Liver (tissue), 9 donors: ENCODE results near the gene CFAP100. TPM values are rescaled to one million over a fixed set of nuclear protein-coding genes. Genes with fewer than 3 reads are reported as not detected.

Experiments
- DNase-seq: peaks from one replicate; pipeline ENCODE4 v3.0.0-alpha.2; 2017; ENCODE audit warnings: low spot score
- H3K27ac ChIP-seq, 2 donors: one replicate each; pipeline ENCODE4 v1.7.0; 2013; ENCODE audit warnings: inconsistent platforms in 2 of 2, low read length in 2 of 2, control low read depth in 1 of 2, low read depth in 1 of 2, mild to moderate bottlenecking in 1 of 2
- H3K27me3 ChIP-seq, 4 donors: one replicate each; pipeline versions ENCODE4 v1.6.1 to v1.7.0; 2013; ENCODE audit warnings: low read length in 3 of 4, inconsistent platforms in 1 of 4, mild to moderate bottlenecking in 1 of 4, moderate library complexity in 1 of 4; ENCODE audit not compliant: control insufficient read depth in 4 of 4, insufficient read depth in 4 of 4
- H3K36me3 ChIP-seq, 4 donors: one replicate each; pipeline versions ENCODE4 v1.6.1 to v1.7.0; 2013; ENCODE audit warnings: low read length in 3 of 4, mild to moderate bottlenecking in 3 of 4, low read depth in 1 of 4, moderate library complexity in 1 of 4; ENCODE audit not compliant: control insufficient read depth in 4 of 4, insufficient read depth in 3 of 4
- H3K4me1 ChIP-seq, 4 donors: one replicate each; pipeline versions ENCODE4 v1.6.1 to v1.7.0; 2013; ENCODE audit warnings: low read length in 3 of 4, mild to moderate bottlenecking in 3 of 4, moderate library complexity in 1 of 4; ENCODE audit not compliant: control insufficient read depth in 4 of 4, insufficient read depth in 4 of 4
- H3K4me3 ChIP-seq, 3 donors: one replicate each; pipeline versions ENCODE4 v1.6.1 to v1.7.0; 2013; ENCODE audit warnings: low read length in 3 of 3, control low read depth in 1 of 3, low read depth in 1 of 3, mild to moderate bottlenecking in 1 of 3
- H3K9ac ChIP-seq, 2 donors: one replicate each; pipeline ENCODE4 v1.7.0; 2013; ENCODE audit warnings: low read length in 2 of 2, mild to moderate bottlenecking in 2 of 2, moderate library complexity in 2 of 2, control low read depth in 1 of 2, low read depth in 1 of 2
- H3K9me3 ChIP-seq, 4 donors: one replicate each; pipeline versions ENCODE4 v1.6.1 to v1.7.0; 2013; ENCODE audit warnings: low read length in 3 of 4; ENCODE audit not compliant: control insufficient read depth in 4 of 4
- EGR1 ChIP-seq, 2 donors: IDR thresholded peaks; 2 replicates each; pipeline ENCODE4 v1.6.1; 2016 to 2018; ENCODE audit warnings: antibody characterized with exemption in 2 of 2, low read depth in 2 of 2
- FOXA1 ChIP-seq: IDR thresholded peaks from 2 replicates; pipeline ENCODE4 v1.6.1; 2016; ENCODE audit warnings: antibody characterized with exemption
- GABPA ChIP-seq, 2 donors: IDR thresholded peaks in 1 of 2; conservative IDR thresholded peaks in 1 of 2; 2 replicates each; pipeline ENCODE4 v1.6.1; 2016; ENCODE audit warnings: antibody characterized with exemption in 2 of 2, mild to moderate bottlenecking in 1 of 2, moderate library complexity in 1 of 2
- JUND ChIP-seq, 2 donors: IDR thresholded peaks; 2 replicates each; pipeline ENCODE4 v1.6.1; 2016; ENCODE audit warnings: antibody characterized with exemption in 2 of 2
- RAD21 ChIP-seq, 2 donors: IDR thresholded peaks; 2 replicates each; pipeline ENCODE4 v1.6.1; 2016; ENCODE audit warnings: antibody characterized with exemption in 2 of 2, mild to moderate bottlenecking in 2 of 2
- RXRA ChIP-seq, 2 donors: IDR thresholded peaks; 2 replicates each; pipeline ENCODE4 v1.6.1; 2017 to 2018; ENCODE audit warnings: antibody characterized with exemption in 2 of 2, mild to moderate bottlenecking in 1 of 2
- SP1 ChIP-seq: IDR thresholded peaks from 2 replicates; pipeline ENCODE4 v1.6.1; 2018; ENCODE audit warnings: antibody characterized with exemption, mild to moderate bottlenecking
- YY1 ChIP-seq: IDR thresholded peaks from 2 replicates; pipeline ENCODE4 v1.6.1; 2016; ENCODE audit warnings: antibody characterized with exemption, mild to moderate bottlenecking
- WGBS: extraction: QIAGEN DNeasy Blood & Tissue Kit; methylation state at CpG from one replicate; pipeline ENCODE4 v1.1.7; 2013; 5-methylcytosine and 5-hydroxymethylcytosine counted together
- polyA plus RNA-seq, 2 donors: library from polyadenylated mRNA; stranded (reverse) in 1 of 2; unstranded in 1 of 2; fragments of 200-250 nt in 1 of 2; fragments of >200 nt in 1 of 2; fragmentation: Nextera tagmentation in 1 of 2; extraction: Ambion mirVana in 1 of 2; gene quantifications; one replicate each; pipeline versions ENCODE4 v1.2.1 to v1.2.3, GENCODE V29; 2013 to 2015
- total RNA-seq, 2 donors: library from RNA; depleted of rRNA; stranded (reverse); fragments of >200 nt; gene quantifications; one replicate each; pipeline ENCODE4 v1.2.3, GENCODE V29; 2014
- TF ChIP-seq, protein P1 (sequence below): fragments of 150-350 bp; IDR thresholded peaks from 2 replicates; pipeline ENCODE4 v1.5.1; 2017; ENCODE audit warnings: improper control_type of control experiment, low read depth, low read length; ENCODE audit not compliant: missing input control
- donor health status: healthy.
- donor health status: healthy.
- donor health status: healthy.
- donor health status: healthy.
- donor health status: healthy.

CFAP100 gene
- total and polyA plus RNA-seq, 4 donors: not detected

- Histone ChIP-seq H3K36me3 (peaks cover 5 to 28% (median 23%) of the 10 kb centered on the region in 4 donors), H3K9ac (peak overlapping the region; percentile 52 to 55), H3K4me3 (peak overlapping the region; percentile 22 to 89 (median 22)), H3K4me1 (peaks cover 2 to 47% (median 34%) of the 10 kb centered on the region in 4 donors), H3K9me3 (no peaks in the 10 kb centered on the region), H3K27ac (peak overlapping the region; percentile 53 to 66), H3K27me3 (no peaks in the 10 kb centered on the region)
- TF ChIP-seq SP1 (no peak), YY1 (peak; percentile 21), FOXA1 (no peak)
- no peak for DNase-seq
- WGBS: 68% methylated on average over 14 of the region's 14 CpGs
Measured at GRCh38 chr3:126473292-126474168, 78.8 kb downstream of the CFAP100 start.

DNA sequence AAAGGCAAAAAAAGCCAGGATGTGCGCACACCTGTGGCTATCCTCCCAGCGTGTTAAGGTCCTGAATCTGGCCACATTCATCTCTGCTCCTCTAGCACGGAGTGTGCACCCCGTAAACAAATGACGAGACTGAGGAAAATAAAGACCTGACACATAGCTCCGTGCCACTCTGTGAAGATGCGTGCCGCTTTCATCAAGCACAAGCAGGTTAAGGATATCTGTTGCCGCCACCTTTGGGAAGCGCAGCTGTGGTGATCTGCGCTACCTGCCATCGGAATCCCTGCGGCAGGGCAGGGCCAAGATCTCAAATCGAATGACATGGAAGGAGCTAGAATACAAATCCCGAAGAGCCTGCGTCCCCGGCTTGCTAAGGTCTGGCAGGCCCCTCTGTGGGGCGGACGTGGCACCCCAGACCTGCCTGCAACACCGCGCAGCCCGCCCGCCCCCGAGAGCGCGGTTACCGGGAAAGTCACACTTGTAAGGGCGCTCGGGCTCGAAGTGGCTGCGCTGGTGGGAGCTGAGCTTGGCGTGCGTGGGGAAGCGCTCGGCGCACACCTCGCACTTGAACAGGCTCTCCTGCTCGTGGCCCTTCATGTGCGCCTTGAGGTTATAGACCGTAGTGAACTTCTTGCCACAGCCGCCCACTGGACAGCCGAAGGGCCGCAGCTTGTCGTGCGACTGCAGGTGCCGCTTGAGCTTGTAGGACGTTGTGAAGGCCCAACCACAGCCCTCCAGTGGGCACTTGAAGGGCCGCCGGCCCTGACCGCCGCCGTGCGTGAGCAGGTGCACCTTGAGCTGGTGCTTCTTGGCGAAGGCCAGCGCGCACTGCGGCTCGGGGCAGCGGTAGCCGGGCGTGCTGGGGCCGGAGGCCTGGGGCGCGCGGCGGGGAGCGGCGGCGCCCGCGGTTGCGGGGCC is 80.0 kb downstream of the CFAP100 start:
- H3K9ac ChIP-seq: peak overlapping the region; percentile 72 to 87
- no peak for TF ChIP-seq JUND (IDR thresholded peaks at IDR 0.05)
- TF ChIP-seq RAD21 (IDR thresholded peaks at IDR 0.05): peak in 1 of 2 donors; percentile 4
- TF ChIP-seq SP1: no peak
- no peak for TF ChIP-seq RXRA (IDR thresholded peaks at IDR 0.05)
- TF ChIP-seq, protein P1, sequence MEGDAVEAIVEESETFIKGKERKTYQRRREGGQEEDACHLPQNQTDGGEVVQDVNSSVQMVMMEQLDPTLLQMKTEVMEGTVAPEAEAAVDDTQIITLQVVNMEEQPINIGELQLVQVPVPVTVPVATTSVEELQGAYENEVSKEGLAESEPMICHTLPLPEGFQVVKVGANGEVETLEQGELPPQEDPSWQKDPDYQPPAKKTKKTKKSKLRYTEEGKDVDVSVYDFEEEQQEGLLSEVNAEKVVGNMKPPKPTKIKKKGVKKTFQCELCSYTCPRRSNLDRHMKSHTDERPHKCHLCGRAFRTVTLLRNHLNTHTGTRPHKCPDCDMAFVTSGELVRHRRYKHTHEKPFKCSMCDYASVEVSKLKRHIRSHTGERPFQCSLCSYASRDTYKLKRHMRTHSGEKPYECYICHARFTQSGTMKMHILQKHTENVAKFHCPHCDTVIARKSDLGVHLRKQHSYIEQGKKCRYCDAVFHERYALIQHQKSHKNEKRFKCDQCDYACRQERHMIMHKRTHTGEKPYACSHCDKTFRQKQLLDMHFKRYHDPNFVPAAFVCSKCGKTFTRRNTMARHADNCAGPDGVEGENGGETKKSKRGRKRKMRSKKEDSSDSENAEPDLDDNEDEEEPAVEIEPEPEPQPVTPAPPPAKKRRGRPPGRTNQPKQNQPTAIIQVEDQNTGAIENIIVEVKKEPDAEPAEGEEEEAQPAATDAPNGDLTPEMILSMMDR: peak; percentile 12
- TF ChIP-seq EGR1 (IDR thresholded peaks at IDR 0.05; ENCODE audit: low read depth in 2 of 2): no peak
- peak; percentile 11 for TF ChIP-seq YY1
- TF ChIP-seq FOXA1: no peak
- DNase-seq: peak; percentile 53
- H3K27ac ChIP-seq: peak overlapping the region; percentile 95
- no peaks in the 10 kb centered on the region for H3K9me3 ChIP-seq
- peaks cover 5 to 16% (median 13%) of the 10 kb centered on the region in 4 donors for H3K36me3 ChIP-seq
- WGBS: 4% methylated on average over 72 of the region's 72 CpGs
- peak overlapping the region; percentile 70 to 89 (median 82) for H3K4me3 ChIP-seq
- peaks cover 0 to 46% (median 27%) of the 10 kb centered on the region in 4 donors for H3K4me1 ChIP-seq
- no peaks in the 10 kb centered on the region for H3K27me3 ChIP-seq

DNA sequence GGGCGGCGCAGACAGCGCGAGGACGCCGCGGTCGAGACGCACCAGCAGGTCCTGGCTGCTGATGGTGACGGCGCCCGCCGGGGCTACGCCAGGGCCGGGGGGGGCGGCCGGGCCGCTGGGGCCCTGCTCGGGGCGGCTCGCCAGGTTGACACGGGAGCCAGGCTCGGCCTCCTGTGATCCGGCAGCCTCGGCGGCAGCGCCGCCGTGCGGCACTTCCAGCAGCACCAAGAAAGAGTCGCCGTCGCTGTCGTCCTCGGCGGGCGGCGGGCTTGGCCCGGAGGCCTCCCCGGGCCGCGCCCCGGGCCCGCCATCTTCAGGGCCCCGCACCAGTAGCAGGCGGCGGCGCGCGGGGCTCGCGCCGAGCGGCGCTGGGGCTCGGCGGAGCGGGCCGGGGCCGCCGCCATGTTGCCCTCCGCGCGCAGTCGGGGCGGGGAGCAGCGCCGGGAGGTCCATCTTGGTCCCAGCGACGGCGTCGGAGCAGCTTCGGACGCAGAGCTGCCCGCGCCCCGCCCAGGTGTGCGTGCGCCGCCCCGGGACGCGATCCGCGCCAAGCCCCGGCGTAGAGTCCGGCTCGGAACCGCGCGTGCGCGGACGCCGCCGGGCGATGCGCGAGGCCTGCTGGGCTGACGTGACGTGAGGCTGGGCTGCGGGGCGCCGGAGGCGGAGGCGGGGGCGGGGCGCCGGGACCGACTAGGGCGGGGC is 80.9 kb downstream of the CFAP100 start, which contains the start of gene ZXDC:
ZXDC (minus strand) TSS at position 479 of the 702 bp plus-strand sequence; CDS start at position 453, 26 bp downstream.
- Histone ChIP-seq H3K27ac (peak within 1 kb of the TSS; percentile 95), H3K9me3 (no peaks in the 10 kb centered on the region), H3K36me3 (peaks cover 2 to 8% (median 5%) of the 10 kb centered on the region in 4 donors), H3K4me1 (peaks cover 0 to 43% (median 26%) of the 10 kb centered on the region in 4 donors), H3K9ac (peak within 1 kb of the TSS; percentile 72 to 95), H3K4me3 (peak within 1 kb of the TSS; percentile 70 to 89 (median 85)), H3K27me3 (no peaks in the 10 kb centered on the region)
- under 1% methylated on average over 112 of the region's 112 CpGs for WGBS
- TF ChIP-seq SP1 (no peak), YY1 (peak; percentile 66), FOXA1 (no peak), RAD21 (IDR thresholded peaks at IDR 0.05) (peak in 1 of 2 donors; percentile 22), GABPA (IDR thresholded peaks at IDR 0.05 in 1 of 2, conservative IDR thresholded peaks at IDR 0.05 in 1 of 2) (no peak), JUND (IDR thresholded peaks at IDR 0.05) (no peak)
- TF ChIP-seq, protein P1: peak; percentile 37
- peak; percentile 93 for DNase-seq
